MG63 (cell line): ENCODE data around the gene TMEM59L. TPM values are rescaled to one million over a fixed set of nuclear protein-coding genes. Genes with fewer than 3 reads are reported as not detected.

Source experiments
- DNase-seq: peaks from one replicate; pipeline ENCODE4 v3.0.0-alpha.2; 2020
- H3K27me3 ChIP-seq: fragments of 250-450 bp; sonication (Bioruptor Pico); 2 replicates; pipeline ENCODE4 v1.5.1; 2020; ENCODE audit warnings: mild to moderate bottlenecking, moderate library complexity
- H3K36me3 ChIP-seq: fragments of 250-450 bp; sonication (Bioruptor Pico); 2 replicates; pipeline ENCODE4 v1.5.1; 2020; ENCODE audit warnings: mild to moderate bottlenecking, moderate library complexity
- H3K4me3 ChIP-seq: fragments of 250-450 bp; sonication (Bioruptor Pico); 2 replicates; pipeline ENCODE4 v1.5.1; 2020; ENCODE audit warnings: mild to moderate bottlenecking, moderate library complexity
- H3K9me3 ChIP-seq: fragments of 250-450 bp; sonication (Bioruptor Pico); 2 replicates; pipeline ENCODE4 v1.5.1; 2020; ENCODE audit warnings: mild to moderate bottlenecking, moderate library complexity
- total RNA-seq: library from RNA; depleted of rRNA; stranded (reverse); fragments of >200 nt; shearing (Covaris generic); gene quantifications from 2 replicates; pipeline ENCODE4 v1.2.3, GENCODE V29; 2014; ENCODE audit warnings: low replicate concordance; rRNA removed

The TMEM59L gene
- 0.36 TPM in 1 of 2 replicates, not detected in the other for total RNA-seq

GRCh38 chr19:18612772-18613588, at the start of gene TMEM59L:
Gene TMEM59L (plus strand): TSS chr19:18612870. CDS start chr19:18612959, 89 bp downstream.
- no peak for DNase-seq
- no peaks in the 10 kb centered on the region for H3K36me3 ChIP-seq

GRCh38 chr19:18566953-18567352, 45.7 kb upstream of the TMEM59L start:
- no peaks in the 10 kb centered on the region for H3K9me3 ChIP-seq
- H3K36me3 ChIP-seq = peaks cover 63% of the 10 kb centered on the region
- no peak overlapping the region for H3K4me3 ChIP-seq
- no peak for DNase-seq
- H3K27me3 ChIP-seq = no peaks in the 10 kb centered on the region

More at GRCh38 chr19:18612772-18613588, at the start of gene TMEM59L:
- Histone ChIP-seq H3K27me3 (peaks cover 41% of the 10 kb centered on the region), H3K9me3 (no peaks in the 10 kb centered on the region), H3K4me3 (peak within 1 kb of the TSS; percentile 24)

GRCh38 chr19:18568367-18568766, 44.3 kb upstream of the TMEM59L start:
- Histone ChIP-seq H3K36me3 (peaks cover 65% of the 10 kb centered on the region), H3K27me3 (no peaks in the 10 kb centered on the region), H3K9me3 (no peaks in the 10 kb centered on the region)

GRCh38 chr19:18571564-18572344, 40.9 kb upstream of the TMEM59L start, which contains the start of gene UBA52:
Gene UBA52 (plus strand): TSS chr19:18571857. CDS start chr19:18573301, 1,444 bp downstream.
- no peaks in the 10 kb centered on the region for H3K27me3 ChIP-seq
- peak; percentile 99 for DNase-seq
- H3K9me3 ChIP-seq = no peaks in the 10 kb centered on the region
- peaks cover 72% of the 10 kb centered on the region for H3K36me3 ChIP-seq
- peak within 1 kb of the TSS; percentile 87 for H3K4me3 ChIP-seq

More at GRCh38 chr19:18568367-18568766, 44.3 kb upstream of the TMEM59L start:
- H3K4me3 ChIP-seq = no peak overlapping the region
- no peak for DNase-seq

- no peak for DNase-seq
- no peaks in the 10 kb centered on the region for H3K9me3 ChIP-seq
- H3K36me3 ChIP-seq = peaks cover 63% of the 10 kb centered on the region
- H3K27me3 ChIP-seq = no peaks in the 10 kb centered on the region
- H3K4me3 ChIP-seq = no peak overlapping the region
Measured at GRCh38 chr19:18574691-18575291, 37.9 kb upstream of the TMEM59L start.

GRCh38 chr19:18576383-18576782, 36.3 kb upstream of the TMEM59L start:
- peaks cover 63% of the 10 kb centered on the region for H3K36me3 ChIP-seq
- H3K27me3 ChIP-seq = no peaks in the 10 kb centered on the region
- H3K4me3 ChIP-seq = no peak overlapping the region
- H3K9me3 ChIP-seq = no peaks in the 10 kb centered on the region
- no peak for DNase-seq

- no peaks in the 10 kb centered on the region for H3K27me3 ChIP-seq
- no peak overlapping the region for H3K4me3 ChIP-seq
- H3K9me3 ChIP-seq = no peaks in the 10 kb centered on the region
- DNase-seq = no peak
- peaks cover 56% of the 10 kb centered on the region for H3K36me3 ChIP-seq
Measured at GRCh38 chr19:18577365-18577914, 35.2 kb upstream of the TMEM59L start.

- no peak for DNase-seq
- H3K27me3 ChIP-seq = no peaks in the 10 kb centered on the region
- H3K4me3 ChIP-seq = no peak overlapping the region
- H3K36me3 ChIP-seq = peaks cover 27% of the 10 kb centered on the region
- no peaks in the 10 kb centered on the region for H3K9me3 ChIP-seq
Measured at GRCh38 chr19:18580311-18580710, 32.4 kb upstream of the TMEM59L start.

GRCh38 chr19:18586306-18586705, 26.4 kb upstream of the TMEM59L start:
- H3K27me3 ChIP-seq = no peaks in the 10 kb centered on the region
- H3K4me3 ChIP-seq = no peak overlapping the region
- peaks cover 11% of the 10 kb centered on the region for H3K36me3 ChIP-seq
- no peaks in the 10 kb centered on the region for H3K9me3 ChIP-seq
- no peak for DNase-seq

GRCh38 chr19:18587561-18587960, 25.1 kb upstream of the TMEM59L start:
- no peaks in the 10 kb centered on the region for H3K27me3 ChIP-seq
- H3K36me3 ChIP-seq = peaks cover 17% of the 10 kb centered on the region
- H3K9me3 ChIP-seq = no peaks in the 10 kb centered on the region
- no peak for DNase-seq
- peak overlapping the region; percentile 85 for H3K4me3 ChIP-seq

- no peaks in the 10 kb centered on the region for H3K27me3 ChIP-seq
- peak overlapping the region; percentile 85 for H3K4me3 ChIP-seq
- peaks cover 17% of the 10 kb centered on the region for H3K36me3 ChIP-seq
- H3K9me3 ChIP-seq = no peaks in the 10 kb centered on the region
- DNase-seq = peak; percentile 40
Measured at GRCh38 chr19:18587962-18588610, 24.6 kb upstream of the TMEM59L start.

GRCh38 chr19:18588611-18589379, 23.9 kb upstream of the TMEM59L start, which contains the start of gene REX1BD:
Gene REX1BD (plus strand): TSS chr19:18588798. CDS start chr19:18588802, 4 bp downstream.
- peaks cover 17% of the 10 kb centered on the region for H3K36me3 ChIP-seq
- no peaks in the 10 kb centered on the region for H3K27me3 ChIP-seq
- H3K4me3 ChIP-seq = peak within 1 kb of the TSS; percentile 85
- peak; percentile 93 for DNase-seq
- no peaks in the 10 kb centered on the region for H3K9me3 ChIP-seq

GRCh38 chr19:18589380-18590272, 23.0 kb upstream of the TMEM59L start:
- Histone ChIP-seq H3K9me3 (no peaks in the 10 kb centered on the region), H3K27me3 (no peaks in the 10 kb centered on the region), H3K36me3 (peaks cover 17% of the 10 kb centered on the region), H3K4me3 (peak overlapping the region; percentile 85)
- DNase-seq = peak; percentile 83
